ENCODE measurements around the gene SDF4. TPM values are rescaled to one million over a fixed set of nuclear protein-coding genes. Genes with fewer than 3 reads are reported as not detected.

Gene SDF4
- total RNA-seq, 1 donor from 2014 or later = 93.8 TPM

GRCh38 chr1:1173793-1174415 lies 57.9 kb downstream of the SDF4 start, which contains the start of gene TTLL10:
Gene TTLL10 (plus strand): TSS chr1:1173880. CDS start chr1:1179216, 5,336 bp downstream.
- no peak for DNase-seq (ENCODE audit: low read depth, low spot score)
- Mint-ChIP-seq H3K27me3 (ENCODE audit: low read depth) (peaks cover 29% of the 10 kb centered on the region), H3K36me3 (ENCODE audit: low read depth) (no peaks in the 10 kb centered on the region), H3K4me3 (no peak within 1 kb of the TSS), H3K9me3 (no peaks in the 10 kb centered on the region), H3K4me1 (peaks cover 11% of the 10 kb centered on the region), H3K27ac (ENCODE audit: unreplicated experiment) (no peak within 1 kb of the TSS)
- TF ChIP-seq, protein P1, sequence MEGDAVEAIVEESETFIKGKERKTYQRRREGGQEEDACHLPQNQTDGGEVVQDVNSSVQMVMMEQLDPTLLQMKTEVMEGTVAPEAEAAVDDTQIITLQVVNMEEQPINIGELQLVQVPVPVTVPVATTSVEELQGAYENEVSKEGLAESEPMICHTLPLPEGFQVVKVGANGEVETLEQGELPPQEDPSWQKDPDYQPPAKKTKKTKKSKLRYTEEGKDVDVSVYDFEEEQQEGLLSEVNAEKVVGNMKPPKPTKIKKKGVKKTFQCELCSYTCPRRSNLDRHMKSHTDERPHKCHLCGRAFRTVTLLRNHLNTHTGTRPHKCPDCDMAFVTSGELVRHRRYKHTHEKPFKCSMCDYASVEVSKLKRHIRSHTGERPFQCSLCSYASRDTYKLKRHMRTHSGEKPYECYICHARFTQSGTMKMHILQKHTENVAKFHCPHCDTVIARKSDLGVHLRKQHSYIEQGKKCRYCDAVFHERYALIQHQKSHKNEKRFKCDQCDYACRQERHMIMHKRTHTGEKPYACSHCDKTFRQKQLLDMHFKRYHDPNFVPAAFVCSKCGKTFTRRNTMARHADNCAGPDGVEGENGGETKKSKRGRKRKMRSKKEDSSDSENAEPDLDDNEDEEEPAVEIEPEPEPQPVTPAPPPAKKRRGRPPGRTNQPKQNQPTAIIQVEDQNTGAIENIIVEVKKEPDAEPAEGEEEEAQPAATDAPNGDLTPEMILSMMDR (conservative IDR thresholded peaks at IDR 0.05) = no peak

- no peak for DNase-seq (ENCODE audit: low read depth, low spot score)
- no peak overlapping the region for H3K4me3 Mint-ChIP-seq
- H3K36me3 Mint-ChIP-seq (ENCODE audit: low read depth) = no peaks in the 10 kb centered on the region
- no peaks in the 10 kb centered on the region for H3K9me3 Mint-ChIP-seq
- peaks cover 11% of the 10 kb centered on the region for H3K4me1 Mint-ChIP-seq
- TF ChIP-seq, protein P1 (conservative IDR thresholded peaks at IDR 0.05) = no peak
- peaks cover 29% of the 10 kb centered on the region for H3K27me3 Mint-ChIP-seq (ENCODE audit: low read depth)
- no peak overlapping the region for H3K27ac Mint-ChIP-seq (ENCODE audit: unreplicated experiment)
These were observed 58.6 kb downstream of the SDF4 start for GRCh38 chr1:1173061-1173792.

DNA sequence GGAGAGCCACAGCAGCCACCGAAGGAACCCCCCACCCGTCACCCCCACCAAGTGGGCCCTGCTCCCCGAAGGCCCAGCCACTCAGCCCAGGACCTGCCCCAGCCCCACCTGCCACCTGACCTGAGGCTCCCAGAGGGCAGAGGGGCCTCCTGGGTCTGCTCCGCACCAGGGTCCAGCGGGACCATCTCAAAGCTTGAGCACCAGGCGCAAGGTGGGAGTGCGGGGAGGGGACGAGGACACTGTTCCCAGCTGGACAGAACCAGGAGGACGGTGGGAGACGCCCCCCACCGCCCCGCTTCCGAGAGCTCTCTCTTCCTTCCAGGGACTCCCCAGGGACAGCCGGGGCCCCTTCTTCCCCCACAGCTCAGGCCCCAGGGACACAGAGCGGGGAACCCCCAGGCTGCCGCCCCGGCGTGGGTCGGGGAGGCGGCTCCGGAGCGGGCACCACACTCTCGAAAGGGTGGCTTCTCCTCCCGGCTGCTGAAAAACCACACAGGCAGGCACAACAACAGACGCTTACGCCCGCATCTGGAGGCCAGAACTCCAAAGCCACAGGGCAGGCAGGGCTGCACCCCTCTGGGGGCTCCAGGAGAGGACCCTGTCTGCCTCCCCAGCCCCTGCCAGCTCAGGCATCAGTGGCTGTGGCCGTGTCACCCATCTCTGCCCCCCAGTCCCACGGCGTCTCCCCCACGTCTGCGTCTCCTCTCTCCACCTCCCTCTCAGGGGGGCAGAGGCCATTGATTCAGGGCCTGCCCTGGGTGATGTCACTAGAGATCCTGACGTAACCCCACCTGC lies 60.1 kb downstream of the SDF4 start:
- Mint-ChIP-seq H3K27ac (ENCODE audit: unreplicated experiment) (no peak overlapping the region), H3K4me1 (peaks cover 7% of the 10 kb centered on the region), H3K36me3 (ENCODE audit: low read depth) (no peaks in the 10 kb centered on the region), H3K9me3 (no peaks in the 10 kb centered on the region), H3K27me3 (ENCODE audit: low read depth) (peaks cover 21% of the 10 kb centered on the region), H3K4me3 (no peak overlapping the region)
- TF ChIP-seq, protein P1 (conservative IDR thresholded peaks at IDR 0.05) = no peak
- DNase-seq (ENCODE audit: low read depth, low spot score) = no peak

GRCh38 chr1:1171161-1171545 lies 60.6 kb downstream of the SDF4 start:
- Mint-ChIP-seq H3K27me3 (ENCODE audit: low read depth) (peaks cover 17% of the 10 kb centered on the region), H3K36me3 (ENCODE audit: low read depth) (no peaks in the 10 kb centered on the region), H3K27ac (ENCODE audit: unreplicated experiment) (no peak overlapping the region), H3K9me3 (no peaks in the 10 kb centered on the region), H3K4me1 (peaks cover 5% of the 10 kb centered on the region), H3K4me3 (no peak overlapping the region)
- DNase-seq (ENCODE audit: low read depth, low spot score) = no peak
- TF ChIP-seq, protein P1 (conservative IDR thresholded peaks at IDR 0.05) = no peak

DNA sequence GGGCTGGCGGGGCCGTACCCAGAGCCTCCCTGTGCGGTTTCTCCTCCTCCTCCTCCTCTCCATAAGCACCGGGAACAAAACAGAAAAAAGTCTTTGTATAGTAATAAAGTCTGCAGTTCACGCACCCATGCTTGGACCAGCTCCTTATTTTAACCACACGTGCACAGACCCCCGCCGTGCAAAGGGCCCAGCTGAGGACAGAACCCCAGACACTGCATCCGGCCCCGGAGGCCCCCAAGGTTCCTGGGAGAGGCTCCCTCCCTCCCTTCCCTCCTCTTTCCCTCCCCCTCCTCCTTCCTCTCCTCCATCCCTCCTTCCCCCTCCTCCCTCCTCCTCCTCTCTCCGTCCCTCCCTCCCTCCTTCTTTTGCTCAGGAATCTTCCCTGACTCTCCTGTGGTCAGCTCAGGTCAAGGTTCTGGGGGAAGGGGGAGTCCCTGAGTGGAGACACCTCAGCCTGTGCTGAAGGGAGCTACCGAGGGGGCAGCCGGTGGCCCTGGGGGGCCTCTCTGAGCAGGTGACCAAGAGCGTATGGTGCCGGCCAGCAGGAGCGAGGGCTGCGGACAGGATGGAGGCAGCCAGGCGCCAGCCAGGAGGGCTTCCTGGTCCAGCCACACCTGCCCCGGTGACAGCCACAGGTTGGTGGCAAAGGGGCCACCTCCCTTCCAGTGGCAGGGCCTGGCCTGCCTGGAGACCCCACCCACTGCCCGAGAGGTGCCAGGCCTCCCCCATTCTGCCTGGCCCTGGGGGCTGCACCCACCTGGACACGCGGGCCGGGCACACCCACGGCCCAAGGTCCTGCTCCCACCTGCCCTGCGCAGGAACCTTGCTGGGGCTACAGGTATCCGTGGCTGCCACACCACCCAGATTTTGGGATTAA lies 61.3 kb downstream of the SDF4 start:
- H3K27me3 Mint-ChIP-seq (ENCODE audit: low read depth) = peaks cover 16% of the 10 kb centered on the region
- H3K36me3 Mint-ChIP-seq (ENCODE audit: low read depth) = no peaks in the 10 kb centered on the region
- H3K9me3 Mint-ChIP-seq = no peaks in the 10 kb centered on the region
- H3K4me3 Mint-ChIP-seq = no peak overlapping the region
- peak overlapping the region; percentile 75 for H3K27ac Mint-ChIP-seq (ENCODE audit: unreplicated experiment)
- no peak for DNase-seq (ENCODE audit: low read depth, low spot score)
- H3K4me1 Mint-ChIP-seq = peaks cover 11% of the 10 kb centered on the region
- TF ChIP-seq, protein P1 (conservative IDR thresholded peaks at IDR 0.05) = no peak
